ENCODE measurements around the gene CA5A. TPM values are rescaled to one million over a fixed set of nuclear protein-coding genes. Genes with fewer than 3 reads are reported as not detected.

CA5A gene
- total RNA-seq: not detected in 2 replicates

DNA sequence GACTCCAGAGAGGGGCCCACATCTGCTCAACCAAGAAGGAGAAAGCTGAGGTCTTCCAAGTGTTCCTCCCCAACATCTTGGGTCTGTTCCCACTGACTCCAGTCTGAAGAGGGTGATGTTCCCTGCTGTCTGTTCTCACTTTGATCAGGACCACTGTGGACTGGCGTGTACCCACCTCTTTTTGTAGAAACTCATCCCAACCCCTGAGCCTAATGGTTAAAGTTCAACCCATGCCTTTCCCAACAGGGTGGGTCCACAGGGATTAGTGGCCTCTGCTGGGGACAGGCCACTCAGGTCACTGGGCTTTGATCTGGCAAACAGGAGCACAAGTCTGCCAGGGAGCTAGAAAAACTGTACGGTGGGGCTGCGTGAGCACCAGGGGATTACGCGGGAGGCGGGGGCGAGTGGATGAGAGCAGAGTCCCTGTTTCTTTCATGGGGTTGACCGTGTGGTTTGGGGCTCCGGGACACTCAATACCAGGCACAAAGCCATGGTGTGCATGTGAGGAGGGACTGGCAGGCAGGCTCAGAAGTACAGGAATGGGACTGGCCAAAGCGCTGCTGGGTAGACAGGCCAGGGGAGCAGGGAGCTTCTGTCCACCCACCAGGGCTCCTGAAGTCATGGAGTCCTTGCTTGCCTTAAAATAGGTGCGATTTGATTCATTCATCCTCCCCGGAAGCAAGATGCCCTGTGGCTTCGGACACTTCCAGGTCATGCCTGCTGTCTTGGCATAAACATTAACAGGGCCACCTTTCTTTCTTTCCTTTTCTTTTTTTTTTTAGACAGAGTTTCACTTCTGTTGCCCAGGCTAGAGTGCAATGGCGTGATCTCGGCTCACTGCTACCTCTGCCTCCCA is at the start of gene CA5A:
Gene CA5A, minus strand, starts transcription at position 155 of the 856 bp plus-strand sequence. Its CDS starts 79 bp downstream, at position 76.

DNA sequence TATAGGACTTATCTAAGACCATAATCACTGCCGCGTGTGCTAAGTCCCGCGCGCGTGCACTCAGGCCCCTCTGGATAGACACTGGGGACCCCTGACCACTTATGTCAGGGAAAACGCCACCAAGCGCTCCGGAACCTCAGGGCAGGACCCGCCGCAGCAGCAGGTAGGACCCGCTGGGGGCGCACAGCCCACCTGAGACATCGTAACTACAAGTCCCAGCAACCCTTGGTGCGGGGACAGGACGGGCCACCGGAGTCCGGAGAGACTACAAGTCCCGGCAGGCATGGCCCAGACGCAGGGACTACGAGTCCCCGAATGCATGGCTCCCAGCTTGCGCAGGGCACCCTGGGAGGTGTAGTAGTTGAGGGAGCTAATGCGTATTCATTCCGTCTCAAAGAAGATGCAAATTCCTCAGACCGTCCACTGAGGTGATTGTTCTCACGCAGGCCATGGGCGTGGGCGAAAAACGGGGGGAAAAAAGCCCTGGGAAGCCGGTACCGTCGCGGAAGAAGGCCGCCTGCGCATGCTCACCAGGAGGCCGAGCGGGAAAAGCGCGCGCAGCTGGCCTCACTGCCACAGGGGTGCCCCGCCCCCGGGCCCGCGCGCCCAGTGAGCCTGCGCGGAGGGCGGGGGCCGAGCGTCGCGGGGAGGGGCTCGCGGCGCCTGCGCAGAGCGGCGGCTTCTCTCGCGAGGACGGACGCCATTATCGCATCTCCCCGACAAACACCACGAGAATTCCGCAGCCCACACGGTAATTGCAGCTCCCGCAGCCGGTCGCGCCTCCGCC is 14.6 kb upstream of the CA5A start, which contains the start of gene BANP:
Gene BANP, plus strand, starts transcription at position 670 of the 787 bp plus-strand sequence. CDS start 23,682 bp downstream, outside the sequence.

GRCh38 chr16:87869061-87869878 is 67.1 kb downstream of the CA5A start, which contains the start of gene SLC7A5:
TSS of gene SLC7A5 (minus strand) at chr16:87869507. CDS start at chr16:87869422, 85 bp downstream.

Other genes with a start within 250 kb of the CA5A start
- gene KLHDC4, start 170.5 kb downstream of the CA5A start, total RNA-seq: 22.6 and 23.0 TPM in 2 replicates
- gene SLC7A5, start 67.0 kb downstream of the CA5A start, total RNA-seq: 181 and 262 TPM in 2 replicates
- gene BANP, start 14.9 kb upstream of the CA5A start, total RNA-seq: 12.7 and 14.7 TPM in 2 replicates

Measured in mesangial cell (primary cell).